GM12878 (cell line): Measurements from ENCODE around the gene DNAJB5. TPM values are rescaled to one million over a fixed set of nuclear protein-coding genes. Genes with fewer than 3 reads are reported as not detected.

Source experiments
- ATAC-seq: fragments of 200-7000 bp; cut with Tn5 transposase; 3 replicates; pipeline ENCODE4 v1.9.1; 2020; ENCODE audit warnings: mild to moderate bottlenecking, moderate library complexity
- BruUV-seq: library from RNA; stranded (reverse); fragments of 400-500 nt; replicated peaks from 2 replicates; lab custom pipeline; 2021; lab: Mats Ljungman, UMichigan
- CTCF ChIA-PET: fragments of 300-600 bp; sonication (Branson Sonifier 250); formaldehyde crosslinking; extraction: SDS; loops from one replicate; lab custom pipeline; 2021; ENCODE audit warnings: inconsistent platforms; lab: Yijun Ruan, JAX
- POLR2A ChIA-PET: fragments of 350-600 bp; formaldehyde crosslinking; extraction: SDS; loops from one replicate; lab custom pipeline; 2021; ENCODE audit warnings: inconsistent platforms; lab: Charles Lee
- RAD21 ChIA-PET: fragments of 300-600 bp; sonication (Branson Sonifier 250); formaldehyde crosslinking; loops from one replicate; lab custom pipeline; 2023; ENCODE audit warnings: antibody characterized with exemption; ENCODE audit not compliant: unreplicated experiment; lab: Charles Lee
- SMC1A ChIA-PET: fragments of 300-600 bp; sonication (Branson Sonifier 250); formaldehyde crosslinking; loops from one replicate; lab custom pipeline; 2023; ENCODE audit not compliant: unreplicated experiment, uncharacterized antibody; lab: Charles Lee
- DNase-seq: peaks from one replicate; pipeline ENCODE4 v3.0.0-alpha.2; 2011; ENCODE audit warnings: low read depth, low spot score
- FAIRE-seq: peaks from 3 replicates; lab custom pipeline; 2011; peaks lifted over from hg19 to GRCh38; lab: Jason Lieb, UNC
- H2AFZ ChIP-seq: 2 replicates; pipeline ENCODE4 v1.6.0; 2011; ENCODE audit warnings: low read depth, low read length, control low read depth; ENCODE audit not compliant: control insufficient read depth
- H3K27ac ChIP-seq: 2 replicates; pipeline ENCODE4 v1.5.1; 2011; ENCODE audit warnings: control low read depth; ENCODE audit not compliant: control insufficient read depth, insufficient read depth
- H3K27me3 ChIP-seq, 2 experiments: replicated peaks in 1 of 2; 2 replicates each; pipeline versions ENCODE4 v1.6.0 to v1.6.1; 2011; ENCODE audit warnings: low read length in 1 of 2; ENCODE audit not compliant: control insufficient read depth in 2 of 2, insufficient read depth in 2 of 2
- H3K36me3 ChIP-seq, 2 experiments: 2 replicates each; pipeline ENCODE4 v1.5.1; 2011; ENCODE audit warnings: low read length in 1 of 2; ENCODE audit not compliant: control insufficient read depth in 2 of 2, insufficient read depth in 2 of 2
- H3K4me1 ChIP-seq: 2 replicates; pipeline ENCODE4 v1.6.1; 2011; ENCODE audit warnings: mild to moderate bottlenecking, low read length, moderate library complexity, mixed read lengths; ENCODE audit not compliant: control insufficient read depth, insufficient read depth
- H3K4me2 ChIP-seq: 2 replicates; pipeline ENCODE4 v1.6.0; 2011; ENCODE audit warnings: control low read depth; ENCODE audit not compliant: control insufficient read depth, insufficient read depth
- H3K4me3 ChIP-seq: fragments of 200-600 bp; sonication (generic); 2 replicates; pipeline ENCODE4 v1.5.1; 2016
- H3K79me2 ChIP-seq: 2 replicates; pipeline ENCODE4 v1.6.0; 2011; ENCODE audit warnings: low read length; ENCODE audit not compliant: control insufficient read depth, insufficient read depth
- H3K9ac ChIP-seq: 2 replicates; pipeline ENCODE4 v1.8.0; 2011; ENCODE audit warnings: low read length, control low read depth, mixed read lengths; ENCODE audit not compliant: control insufficient read depth, insufficient read depth
- H3K9me3 ChIP-seq: replicated peaks from 3 replicates; pipeline ENCODE4 v1.5.1; 2011; ENCODE audit warnings: mild to moderate bottlenecking, low read length; ENCODE audit not compliant: control insufficient read depth, insufficient read depth
- H4K20me1 ChIP-seq: 2 replicates; pipeline ENCODE4 v1.6.0; 2011; ENCODE audit not compliant: control insufficient read depth, insufficient read depth
- ASH2L ChIP-seq: fragments of 300-600, 200-600 bp; sonication (generic); IDR thresholded peaks from 2 replicates; pipeline ENCODE4 v1.6.1; 2017; ENCODE audit warnings: low read depth, mild to moderate bottlenecking, borderline replicate concordance
- CTCF ChIP-seq, 3 experiments: IDR thresholded peaks in 2 of 3; conservative IDR thresholded peaks in 1 of 3; 2 replicates each; pipeline ENCODE4 v1.5.1; 2011; ENCODE audit warnings: low read depth in 3 of 3, low read length in 3 of 3, mild to moderate bottlenecking in 3 of 3, control low read depth in 2 of 3, moderate library complexity in 2 of 3, inconsistent platforms in 1 of 3, mixed read lengths in 1 of 3; ENCODE audit not compliant: control insufficient read depth in 2 of 3, insufficient read depth in 1 of 3; ENCODE audit errors: extremely low read depth in 1 of 3
- EGR1 ChIP-seq, 2 experiments: IDR thresholded peaks; 1 replicate in 1 of 2; 2 replicates in 1 of 2; pipeline ENCODE4 v1.6.1; 2011 to 2012; ENCODE audit warnings: low read depth in 2 of 2, low read length in 2 of 2, borderline replicate concordance in 1 of 2, mild to moderate bottlenecking in 1 of 2, moderate library complexity in 1 of 2
- ETV6 ChIP-seq, 2 experiments: fragments of 450-650 bp in 1 of 2; IDR thresholded peaks in 1 of 2; conservative IDR thresholded peaks in 1 of 2; 2 replicates each; pipeline ENCODE4 v1.6.1; 2014; ENCODE audit warnings: antibody characterized with exemption in 1 of 2, borderline replicate concordance in 1 of 2, low read depth in 1 of 2, mild to moderate bottlenecking in 1 of 2, moderate library complexity in 1 of 2
- LARP7 ChIP-seq: fragments of 450-650 bp; IDR thresholded peaks from 2 replicates; pipeline ENCODE4 v1.6.1; 2017; ENCODE audit warnings: mild to moderate bottlenecking
- MTA2 ChIP-seq: fragments of 450-650 bp; IDR thresholded peaks from 2 replicates; pipeline ENCODE4 v1.6.1; 2016; ENCODE audit warnings: low read depth, mild to moderate bottlenecking, moderate library complexity
- NFIC ChIP-seq: IDR thresholded peaks from 2 replicates; pipeline ENCODE4 v1.6.1; 2012; ENCODE audit warnings: low read depth, mild to moderate bottlenecking, inconsistent platforms, low read length, moderate library complexity
- NR2C2 ChIP-seq: IDR thresholded peaks from 2 replicates; pipeline ENCODE4 v1.6.1; 2011; ENCODE audit warnings: borderline replicate concordance, low read depth; ENCODE audit not compliant: control insufficient read depth, insufficient read length
- NR2F1 ChIP-seq: fragments of 450-650 bp; conservative IDR thresholded peaks from 2 replicates; pipeline ENCODE4 v1.6.1; 2017; ENCODE audit warnings: mild to moderate bottlenecking
- RFX5 ChIP-seq: IDR thresholded peaks from 2 replicates; pipeline ENCODE4 v1.6.1; 2011; ENCODE audit warnings: low read depth, low read length, improper control_type of control experiment
- SMAD1 ChIP-seq: fragments of 450-650 bp; IDR thresholded peaks from 2 replicates; pipeline ENCODE4 v1.6.1; 2018; ENCODE audit warnings: mild to moderate bottlenecking, low read depth; ENCODE audit not compliant: partially characterized antibody
- SREBF1 ChIP-seq: IDR thresholded peaks from 2 replicates; pipeline ENCODE4 v1.6.1; 2012; ENCODE audit warnings: mild to moderate bottlenecking, low read length
- SRF ChIP-seq, 2 experiments: IDR thresholded peaks; 2 replicates each; pipeline ENCODE4 v1.6.1; 2011; ENCODE audit warnings: low read depth in 2 of 2, low read length in 2 of 2, mild to moderate bottlenecking in 1 of 2, moderate library complexity in 1 of 2
- USF1 ChIP-seq: IDR thresholded peaks from 2 replicates; pipeline ENCODE4 v1.6.1; 2011; ENCODE audit warnings: borderline replicate concordance, low read depth, mild to moderate bottlenecking, moderate library complexity, mixed read lengths, low read length; ENCODE audit not compliant: insufficient read depth; ENCODE audit errors: extremely low read length
- YBX1 ChIP-seq: fragments of 450-650 bp; IDR thresholded peaks from 2 replicates; pipeline ENCODE4 v1.6.1; 2016; ENCODE audit warnings: antibody characterized with exemption
- ZNF622 ChIP-seq: fragments of 450-650 bp; IDR thresholded peaks from 2 replicates; pipeline ENCODE4 v1.6.1; 2017; ENCODE audit warnings: mild to moderate bottlenecking, inconsistent platforms
- WGBS: methylation state at CpG from one replicate; pipeline ENCODE4 v1.1.6; 2016; ENCODE audit warnings: low lambda C conversion rate; ENCODE audit not compliant: insufficient replicate concordance, insufficient coverage; ENCODE audit errors: missing lambda C conversion rate; 5-methylcytosine and 5-hydroxymethylcytosine counted together
- in situ Hi-C: fragments of 300-500 bp; cut with MboI; formaldehyde crosslinking; loops from 9 replicates; pipeline ENCODE4 v1.14.3; 2018; ENCODE audit warnings: mixed read lengths
- intact Hi-C: fragments of 100-400 bp; cut with micrococcal nuclease; formaldehyde crosslinking; loops from one replicate; pipeline ENCODE4 v1.14.2; 2022; ENCODE audit not compliant: unreplicated experiment
- polyA plus RNA-seq, 11 experiments: library from polyadenylated mRNA; depleted of rRNA in 4 of 11; unstranded in 6 of 11; stranded (reverse) in 5 of 11; fragments of >200 nt; fragmentation: Nextera tagmentation in 4 of 11; fragmentation: Illumina TruSeq in 1 of 11; extraction: Ambion mirVana in 4 of 11; extraction: Trizol in 1 of 11; gene quantifications; 1 replicate in 1 of 11; 2 replicates in 10 of 11; pipeline versions ENCODE4 v1.2.1 to v1.2.3, GENCODE V29; 2011 to 2016; ENCODE audit warnings: inconsistent platforms in 2 of 11, missing spikeins in 2 of 11, low read depth in 1 of 11
- total RNA-seq, 4 experiments: library from RNA; depleted of rRNA in 3 of 4; stranded (reverse); fragments of >200 nt in 3 of 4; fragmentation: Illumina TruSeq in 1 of 4; extraction: Trizol in 1 of 4; gene quantifications; 2 replicates each; pipeline versions ENCODE4 v1.2.1 to v1.2.3, GENCODE V29; 2013 to 2021

DNAJB5 gene
- total and polyA plus RNA-seq, 10 of the 15 experiments (the other 5 are each of a cell fraction or from before 2014, with no cell fraction given) = 0.92 to 13.3 (median 6.8) TPM

- 81% methylated on average over 2 of the region's 2 CpGs for WGBS
- in situ Hi-C loops = no loop called here
Measured at GRCh38 chr9:35033101-35033500, 43.6 kb downstream of the DNAJB5 start.

More at GRCh38 chr9:35033101-35033500, 43.6 kb downstream of the DNAJB5 start:
- Histone ChIP-seq H3K4me3 (no peak overlapping the region), H3K27ac (no peak overlapping the region), H3K4me1 (no peaks in the 10 kb centered on the region), H2AFZ (no peak overlapping the region), H4K20me1 (no peaks in the 10 kb centered on the region), H3K36me3 (no peaks in the 10 kb centered on the region), H3K79me2 (no peaks in the 10 kb centered on the region), H3K27me3 (no peaks in the 10 kb centered on the region), H3K9ac (no peak overlapping the region), H3K4me2 (no peak overlapping the region), H3K9me3 (no peaks in the 10 kb centered on the region; the same call in 2 of the 3 replicates)
- POLR2A ChIA-PET = no interaction called here
- no peak for FAIRE-seq
- no peak for TF ChIP-seq MTA2
- TF ChIP-seq EGR1 (IDR thresholded peaks at IDR 0.05; ENCODE audit: borderline replicate concordance in 1 of 2, low read depth in 2 of 2, low read length in 2 of 2) = no peak
- TF ChIP-seq USF1 = no peak
- no peak for TF ChIP-seq ETV6 (conservative IDR thresholded peaks at IDR 0.05 in 1 of 2, IDR thresholded peaks at IDR 0.05 in 1 of 2; ENCODE audit: borderline replicate concordance in 1 of 2, low read depth in 1 of 2)
- TF ChIP-seq NFIC = no peak
- TF ChIP-seq SRF (IDR thresholded peaks at IDR 0.05; ENCODE audit: low read depth in 2 of 2, low read length in 2 of 2) = no peak
- TF ChIP-seq NR2C2 = no peak
- TF ChIP-seq SREBF1 = no peak
- TF ChIP-seq NR2F1 = no peak
- no peak for TF ChIP-seq ASH2L
- no peak for TF ChIP-seq YBX1
- no peak for TF ChIP-seq SMAD1
- no peak for TF ChIP-seq RFX5
- no peak for TF ChIP-seq CTCF (IDR thresholded peaks at IDR 0.05 in 2 of 3, conservative IDR thresholded peaks at IDR 0.05 in 1 of 3; ENCODE audit: control insufficient read depth in 2 of 3, extremely low read depth in 1 of 3, insufficient read depth in 1 of 3, low read depth in 3 of 3, low read length in 3 of 3)
- TF ChIP-seq LARP7 = no peak
- TF ChIP-seq ZNF622 = no peak
- RAD21 ChIA-PET = no interaction called here
- DNase-seq = no peak
- SMC1A ChIA-PET = interaction anchor here (1.3 to 1.4 kb wide), 2 partner anchors 42 to 47 kb away, joined by 3 read pairs; partner anchors contain the start of gene FANCG
- CTCF ChIA-PET = no interaction called here
- intact Hi-C loops = no loop called here
- no peak for ATAC-seq
- no TSS peak for BruUV-seq
